GM21526 (cell line): ENCODE results near the gene BDH1.

ENCODE experiments used
- ATAC-seq: cut with Tn5 transposase; IDR thresholded peaks from one replicate; pipeline ENCODE4 v1.9.1; 2021; ENCODE audit warnings: moderate library complexity; ENCODE audit not compliant: unreplicated experiment, low FRiP score

The BDH1 gene

GRCh38 chr3:197552198-197552597 lies 3.6 kb downstream of the BDH1 start:
- no peak for ATAC-seq

- no peak for ATAC-seq
Measured at GRCh38 chr3:197550489-197550888, 5.3 kb downstream of the BDH1 start.

DNA sequence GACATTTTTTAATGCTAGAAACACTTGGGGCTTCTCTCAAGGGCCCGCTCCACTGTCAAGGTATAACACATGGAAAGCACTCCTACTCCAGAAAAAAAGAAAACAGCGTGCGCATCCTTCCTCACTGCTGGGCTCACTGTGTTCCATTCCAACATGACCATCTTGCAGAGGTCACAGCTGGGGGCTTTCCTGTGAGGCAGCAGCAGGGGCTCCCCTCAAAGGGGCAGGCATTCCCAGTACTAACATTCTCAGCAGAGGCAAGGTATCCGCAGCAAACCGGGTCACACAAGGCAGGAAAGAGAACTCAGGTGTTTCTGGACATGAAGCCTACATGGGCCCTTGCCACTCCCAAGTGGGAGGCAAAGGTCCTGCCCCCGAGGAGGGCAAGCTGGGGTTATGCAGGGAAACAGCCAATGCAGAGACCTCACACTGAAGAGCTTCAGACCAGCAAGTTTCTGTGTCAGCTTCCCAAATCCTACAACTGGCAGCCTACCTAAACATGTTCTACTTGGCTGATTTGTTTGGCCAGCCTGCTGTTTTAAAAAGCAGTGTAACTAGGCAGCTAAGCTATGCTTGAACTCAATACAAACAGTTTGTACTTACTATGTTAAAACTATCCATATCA lies 6.4 kb downstream of the BDH1 start:
- no peak for ATAC-seq

- ATAC-seq, result no peak
Measured at GRCh38 chr3:197547306-197548011, 8.3 kb downstream of the BDH1 start.

- no peak for ATAC-seq
Measured at GRCh38 chr3:197546307-197547085, 9.3 kb downstream of the BDH1 start.

- ATAC-seq, result no peak
Measured at GRCh38 chr3:197545571-197545970, 10.2 kb downstream of the BDH1 start.

GRCh38 chr3:197545101-197545500 lies 10.7 kb downstream of the BDH1 start:
- ATAC-seq, result no peak

GRCh38 chr3:197542741-197543454 lies 12.9 kb downstream of the BDH1 start:
- no peak for ATAC-seq

DNA sequence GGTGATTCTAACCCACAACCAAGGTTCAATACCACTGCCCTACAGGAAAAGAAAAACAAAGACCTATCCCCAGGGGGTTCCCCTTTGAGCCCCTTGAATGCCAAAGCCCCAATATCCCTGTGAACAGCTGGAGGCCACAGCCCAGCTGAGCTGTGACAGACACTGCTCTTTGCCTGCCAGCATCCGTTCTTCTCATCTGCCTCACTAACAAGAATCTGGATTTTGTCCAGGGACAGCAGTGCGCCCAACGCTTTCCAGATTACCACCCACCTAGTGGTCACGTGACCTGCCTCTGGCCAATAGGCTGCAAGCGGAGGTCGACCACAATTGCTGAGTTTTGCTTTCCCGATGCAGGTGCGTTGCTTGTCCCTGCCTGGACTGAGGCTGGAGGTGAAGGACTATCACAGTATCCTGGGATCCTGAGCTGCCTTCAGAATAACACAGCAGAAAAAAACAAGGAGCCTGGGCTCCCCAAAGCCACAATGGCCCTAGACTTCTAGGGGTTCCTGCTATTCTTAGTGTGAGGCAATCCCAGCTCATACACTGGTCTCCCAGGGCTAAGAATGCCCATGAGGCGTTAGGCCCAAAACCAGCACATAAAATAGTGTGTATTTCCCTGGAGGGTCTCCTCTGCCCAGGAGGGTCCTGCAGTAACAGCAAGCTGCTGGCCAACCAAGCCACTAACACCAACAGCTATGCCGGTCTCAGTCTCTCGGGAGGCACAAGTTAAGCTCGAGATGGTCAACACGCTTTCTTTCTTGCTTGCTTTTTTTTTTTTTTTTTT lies 13.8 kb downstream of the BDH1 start:
- ATAC-seq, result no peak

GRCh38 chr3:197540961-197541377 lies 14.8 kb downstream of the BDH1 start:
- ATAC-seq, result no peak

DNA sequence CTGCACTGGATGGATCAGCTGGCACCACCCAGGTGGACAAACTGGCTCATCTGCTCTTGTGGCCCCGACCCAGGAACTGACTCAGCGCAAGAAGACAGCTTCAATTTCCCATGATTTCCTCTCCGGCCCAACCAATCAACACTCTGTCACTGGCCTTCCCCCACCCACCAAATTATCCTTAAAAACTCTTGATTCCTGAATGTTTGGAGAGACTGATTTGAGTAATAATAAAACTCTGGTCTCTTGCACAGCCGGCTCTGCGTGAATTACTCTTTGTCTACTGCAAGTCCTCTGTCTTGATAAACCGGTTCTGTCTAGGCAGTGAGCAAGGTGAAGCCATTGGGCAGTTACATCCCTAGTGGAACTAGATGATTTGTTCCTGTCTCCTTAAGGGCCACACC lies 16.1 kb downstream of the BDH1 start:
- no peak for ATAC-seq

DNA sequence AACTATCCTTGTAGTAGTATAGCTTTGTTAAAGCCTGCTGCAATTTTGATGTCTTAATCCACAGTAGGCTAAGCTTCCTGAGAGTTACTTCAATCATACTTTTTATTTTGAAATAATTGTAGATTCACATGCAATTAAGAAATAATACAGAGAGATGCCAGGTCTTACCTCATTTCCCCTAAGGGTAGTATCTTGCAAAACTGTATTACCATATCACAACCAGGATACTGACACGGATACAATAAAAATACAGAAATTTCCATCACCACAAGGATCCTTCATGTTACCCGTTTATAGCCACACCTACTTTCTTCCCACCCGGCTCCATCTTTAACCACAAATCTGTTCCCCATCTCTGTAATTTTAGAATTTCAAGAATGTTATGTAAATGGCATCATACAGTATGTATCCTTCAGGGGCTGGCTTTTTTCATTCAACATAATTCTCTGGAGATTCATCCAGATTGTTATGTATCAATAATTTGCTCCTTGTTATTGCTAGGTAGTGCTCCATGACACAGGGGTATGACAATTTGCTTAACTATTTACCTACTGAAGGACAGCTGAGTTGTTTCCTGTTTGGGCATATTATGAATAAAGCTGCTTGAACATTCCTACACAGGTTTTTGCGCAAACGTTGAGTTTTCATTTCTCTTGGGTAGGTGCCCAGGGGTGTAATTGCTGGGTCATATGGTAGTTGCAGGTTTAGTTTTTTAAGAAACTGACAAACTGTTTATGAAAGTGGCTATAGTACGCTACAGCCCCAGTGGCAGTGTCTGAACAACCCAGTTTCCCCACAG lies 21.6 kb downstream of the BDH1 start:
- no peak for ATAC-seq

GRCh38 chr3:197533396-197533795 lies 22.4 kb downstream of the BDH1 start:
- no peak for ATAC-seq

DNA sequence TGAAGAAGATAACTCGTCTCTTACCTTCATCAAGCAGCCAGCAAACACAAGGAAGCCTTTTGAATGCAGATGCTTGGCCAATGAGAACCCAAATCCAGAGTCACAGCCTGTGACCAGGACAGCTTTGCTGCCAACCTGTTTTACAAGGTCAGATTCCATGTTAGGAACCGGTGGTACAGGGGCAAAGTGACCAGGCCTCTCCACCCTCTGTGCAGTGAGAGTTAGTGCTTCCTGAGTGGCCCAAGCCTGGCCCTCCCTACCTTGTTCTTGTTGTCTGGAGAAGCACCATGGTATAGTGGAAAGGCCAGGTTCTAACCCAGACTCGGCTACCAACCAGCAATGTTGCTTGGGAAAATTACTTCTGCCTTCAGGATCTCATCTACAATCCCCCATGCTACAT lies 23.4 kb downstream of the BDH1 start:
- ATAC-seq, result no peak

- ATAC-seq, result no peak
Measured at GRCh38 chr3:197528190-197528589, 27.6 kb downstream of the BDH1 start.

DNA sequence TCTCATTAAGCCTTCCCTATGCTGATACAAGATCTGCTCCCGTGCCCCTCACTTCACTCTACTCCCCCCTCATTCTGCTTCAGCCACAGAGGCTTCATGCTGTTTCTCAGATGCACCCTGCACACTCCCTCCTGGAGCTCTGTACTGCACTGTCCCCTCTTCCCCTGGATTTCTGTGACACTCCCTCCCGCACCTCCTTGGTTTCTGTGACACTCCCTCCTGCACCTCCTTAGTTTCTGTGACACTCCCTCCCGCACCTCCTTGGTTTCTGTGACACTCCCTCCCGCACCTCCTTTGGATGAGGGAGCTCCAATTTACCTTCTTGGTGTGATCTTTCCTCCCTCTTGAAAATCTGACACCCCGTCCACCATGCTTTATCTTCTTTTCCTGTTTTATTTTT lies 28.2 kb downstream of the BDH1 start:
- ATAC-seq, result no peak

DNA sequence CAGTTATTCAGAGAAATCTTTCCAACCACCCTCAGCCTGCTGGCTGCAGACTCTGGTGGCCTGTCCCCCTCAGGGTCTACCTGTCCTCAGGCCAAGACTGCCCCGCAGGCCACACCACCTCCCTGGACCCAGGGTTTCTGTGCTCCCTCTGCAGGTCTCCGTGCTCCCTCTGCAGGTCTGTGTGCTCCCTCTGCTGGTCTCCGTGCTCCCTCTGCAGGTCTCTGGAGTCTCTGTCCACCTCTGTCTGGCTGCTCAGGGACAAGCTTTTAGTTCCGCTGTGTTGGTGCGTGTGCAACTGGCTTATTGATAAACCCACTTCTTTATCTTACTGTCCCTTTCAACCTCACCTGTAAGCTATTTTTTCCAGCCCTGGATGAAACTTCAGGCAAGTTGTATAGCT lies 30.1 kb downstream of the BDH1 start:
- no peak for ATAC-seq

DNA sequence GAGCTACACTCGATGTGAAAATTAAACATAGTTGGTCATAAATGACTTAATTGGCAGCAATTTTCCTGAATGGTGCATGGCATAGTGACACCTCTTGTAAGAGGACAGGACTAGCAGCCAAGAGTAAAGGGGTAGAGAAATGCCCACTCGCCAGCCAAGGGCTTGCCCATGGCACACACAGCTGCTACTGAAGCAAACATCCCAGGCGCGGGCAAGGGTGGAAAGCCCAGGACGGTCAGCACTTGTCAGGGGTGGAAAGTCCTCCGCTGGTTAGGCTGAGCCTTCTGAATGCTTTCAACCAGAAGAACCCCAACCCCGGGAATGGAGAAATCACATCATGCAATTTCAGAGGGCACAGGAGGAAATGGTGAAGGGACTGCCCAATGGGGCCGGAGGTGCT lies 31.6 kb downstream of the BDH1 start:
- ATAC-seq, result no peak

DNA sequence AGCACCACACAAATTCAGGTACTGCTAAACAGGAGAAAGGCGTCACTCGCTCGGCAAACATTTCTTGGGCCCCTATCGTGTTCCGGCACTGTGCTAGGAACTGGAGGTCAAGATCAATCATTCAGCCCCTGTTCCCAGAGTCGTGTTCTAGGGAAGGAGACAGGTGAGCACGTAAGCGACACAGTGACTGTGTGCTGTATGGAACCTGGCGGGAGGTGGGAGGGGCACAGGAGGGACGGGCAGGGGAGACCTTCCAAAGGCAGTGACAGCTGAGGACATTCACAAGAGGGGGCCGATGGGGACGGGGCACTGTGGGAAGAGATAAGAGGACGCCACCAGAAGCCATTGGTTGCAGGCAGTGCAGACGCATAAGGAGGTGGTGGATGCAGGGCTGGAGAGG lies 32.2 kb downstream of the BDH1 start:
- ATAC-seq, result no peak
